SIG-M5 (cell line): Measurements from ENCODE around the gene TCF19.
"Not testable (repeated sequence)": the region's sequence is repeated elsewhere in the genome, so short reads cannot be mapped to it uniquely, and the experiment has no call there.

Source experiments
- DNase-seq: peaks from one replicate; lab custom pipeline; 2025; lab: John Stamatoyannopoulos, UW

The TCF19 gene

DNA sequence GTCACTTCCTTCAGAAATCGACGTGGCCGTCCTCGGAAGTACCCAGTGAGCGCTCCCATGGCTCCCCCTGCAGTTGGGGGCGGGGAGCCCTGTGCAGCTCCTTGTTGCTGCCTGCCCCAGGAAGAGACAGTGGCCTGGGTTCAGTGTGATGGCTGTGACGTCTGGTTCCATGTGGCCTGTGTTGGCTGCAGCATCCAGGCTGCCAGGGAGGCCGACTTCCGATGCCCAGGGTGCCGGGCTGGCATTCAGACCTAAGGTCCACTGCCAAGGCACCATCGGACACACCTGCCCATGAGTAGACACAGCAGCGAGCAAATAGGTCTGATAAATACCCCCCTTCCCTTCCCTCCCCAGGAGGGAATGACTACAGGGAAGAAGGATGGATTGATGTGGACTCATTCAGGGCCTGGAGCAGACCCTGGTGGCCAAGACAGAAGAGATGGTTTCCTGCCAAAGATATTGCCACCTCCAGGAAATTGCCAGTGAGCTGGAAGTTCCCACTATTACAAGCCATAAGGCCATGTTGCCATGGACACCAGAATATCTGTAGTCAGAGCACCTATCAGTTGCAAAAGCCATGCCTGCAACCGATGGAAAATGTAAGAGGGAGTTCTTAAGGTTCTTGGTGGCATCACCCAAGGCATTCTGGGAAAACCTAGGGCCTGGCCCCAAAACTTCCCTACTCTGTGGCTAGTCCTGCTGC is 4.2 kb downstream of the TCF19 start:
- DNase-seq = no peak

GRCh38 chr6:31163922-31164321 is 5.5 kb downstream of the TCF19 start:
- no peak for DNase-seq

- not testable (repeated sequence) for DNase-seq
Measured at GRCh38 chr6:31164475-31165063, 6.2 kb downstream of the TCF19 start.

- not testable (repeated sequence) for DNase-seq
Measured at GRCh38 chr6:31165064-31165832, 6.9 kb downstream of the TCF19 start.

DNA sequence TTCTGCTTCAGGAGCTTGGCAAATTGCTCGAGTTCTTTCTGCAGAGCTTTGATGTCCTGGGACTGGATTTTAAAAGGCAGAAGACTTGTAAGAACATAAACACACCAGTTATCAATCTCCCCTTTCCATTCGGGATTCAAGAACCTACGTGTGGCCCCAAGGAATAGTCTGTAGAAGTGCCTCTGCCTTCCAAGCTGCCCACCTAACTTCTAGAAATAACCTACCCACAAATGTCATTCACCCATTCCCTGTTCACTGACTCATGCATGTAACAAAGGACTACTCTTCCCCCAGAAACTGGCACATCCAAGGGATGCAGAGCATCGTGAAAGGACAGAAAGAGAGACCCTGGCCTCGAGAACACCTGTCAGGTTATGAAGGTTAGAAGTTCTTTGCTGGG is 7.6 kb downstream of the TCF19 start:
- no peak for DNase-seq

- no peak for DNase-seq
Measured at GRCh38 chr6:31168606-31169005, 10.2 kb downstream of the TCF19 start.

- no peak for DNase-seq
Measured at GRCh38 chr6:31169123-31169857, 10.9 kb downstream of the TCF19 start.

- DNase-seq = not testable (repeated sequence)
Measured at GRCh38 chr6:31169858-31170599, 11.6 kb downstream of the TCF19 start.

GRCh38 chr6:31170600-31170881 is 12.2 kb downstream of the TCF19 start, which contains the start of gene POU5F1:
TSS of gene POU5F1 (minus strand) at chr6:31170682. CDS start at chr6:31170620, 62 bp downstream.
- DNase-seq = no peak

DNA sequence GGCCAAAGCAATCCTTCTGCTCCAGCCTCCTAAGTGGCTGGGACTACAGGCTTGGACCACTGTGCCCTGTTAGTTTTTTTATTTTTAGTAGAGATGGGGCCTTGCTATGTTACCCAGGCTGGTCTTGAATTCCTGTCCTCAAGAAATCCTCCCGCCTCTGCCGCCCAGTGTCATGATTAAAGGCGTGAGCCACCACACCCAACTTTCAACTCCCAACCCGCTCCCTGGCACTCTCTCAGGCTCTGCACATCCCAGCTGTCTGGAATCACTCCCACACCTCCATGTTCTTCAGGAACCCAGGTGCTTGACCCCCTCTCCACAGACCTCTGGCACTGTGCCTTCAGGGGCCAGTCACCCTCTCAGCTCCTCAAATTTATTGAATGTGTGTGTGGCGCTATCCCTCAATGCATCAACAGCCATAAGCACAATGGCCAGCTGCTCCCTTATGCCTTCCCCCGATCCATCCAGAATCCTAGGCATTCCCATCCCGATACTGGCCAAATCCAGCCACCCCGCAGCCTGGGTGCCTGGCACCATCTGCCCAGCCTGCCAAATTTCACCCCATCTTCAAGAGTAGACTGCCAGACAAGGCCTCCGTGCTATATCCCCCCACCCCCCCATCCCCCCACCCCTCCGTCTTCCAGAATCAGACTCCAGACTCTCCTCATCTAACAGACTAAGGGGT is 12.7 kb downstream of the TCF19 start:
- DNase-seq = no peak

GRCh38 chr6:31171931-31172905 is 13.8 kb downstream of the TCF19 start:
- DNase-seq = no peak

GRCh38 chr6:31172973-31173384 is 14.6 kb downstream of the TCF19 start:
- DNase-seq = no peak

DNA sequence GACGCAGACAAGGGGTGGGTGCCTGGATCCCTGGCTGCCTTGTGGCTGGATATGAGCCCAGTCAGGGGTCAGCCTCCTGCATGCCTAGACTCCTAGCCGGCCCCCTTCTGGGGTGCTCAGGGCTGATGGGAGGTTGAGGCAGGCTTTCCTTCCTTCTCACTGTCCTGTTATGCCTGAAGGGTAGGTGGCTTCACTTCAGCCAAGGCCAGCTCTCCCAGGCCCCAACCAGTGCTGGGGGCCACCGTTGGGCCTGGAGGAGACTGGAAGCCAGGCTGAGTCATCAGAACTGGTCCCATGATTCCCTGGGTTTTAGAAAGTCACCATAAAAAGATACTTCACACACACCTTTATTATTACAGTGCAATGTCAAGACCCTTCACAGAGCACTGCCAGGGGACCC is 15.0 kb downstream of the TCF19 start:
- DNase-seq = no peak

- no peak for DNase-seq
Measured at GRCh38 chr6:31174378-31174777, 16.0 kb downstream of the TCF19 start.

- DNase-seq = no peak
Measured at GRCh38 chr6:31175971-31176370, 17.6 kb downstream of the TCF19 start.

DNA sequence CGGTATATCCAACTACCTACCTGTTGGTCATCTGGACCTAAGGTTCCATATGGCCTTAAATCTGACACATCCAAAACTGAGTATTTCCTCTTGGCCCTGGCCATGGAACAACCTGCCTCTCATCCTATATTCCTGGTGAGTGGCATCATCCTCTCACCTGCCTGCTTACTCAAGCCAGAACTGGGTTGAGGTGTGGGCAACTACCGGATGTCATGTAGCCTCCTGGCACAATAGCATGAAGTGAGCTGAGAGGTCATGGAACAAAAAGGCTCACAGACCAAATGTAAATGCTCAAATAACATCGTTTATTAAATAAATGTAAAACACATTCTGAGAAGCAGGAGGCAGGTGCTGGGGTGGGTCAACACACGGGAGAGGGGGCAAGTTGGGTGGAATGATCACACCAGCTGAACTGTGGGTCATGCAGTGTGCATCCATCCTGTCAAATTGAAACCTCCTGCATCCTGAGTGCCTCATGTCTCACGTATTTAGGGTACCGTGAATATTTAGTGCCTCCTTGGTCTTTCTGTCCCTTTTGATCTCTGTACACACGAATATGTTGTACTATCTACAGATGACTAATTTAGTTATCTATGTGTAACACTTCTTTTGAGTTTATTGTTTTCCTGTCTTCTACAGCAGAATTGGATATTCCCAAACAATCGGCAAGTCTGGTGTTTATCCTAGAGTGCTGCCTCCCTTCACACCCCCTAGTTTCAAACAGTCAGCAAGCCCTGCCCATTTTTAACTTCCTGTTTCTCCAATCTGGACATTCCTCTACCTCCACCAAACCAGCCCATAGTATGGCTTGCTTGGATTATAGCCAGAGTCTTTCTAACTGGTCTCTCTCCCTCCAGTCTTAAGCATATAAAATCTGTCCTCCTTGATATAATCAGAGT is 20.0 kb downstream of the TCF19 start:
- DNase-seq = no peak

GRCh38 chr6:31179042-31179386 is 20.6 kb downstream of the TCF19 start:
- no peak for DNase-seq

DNA sequence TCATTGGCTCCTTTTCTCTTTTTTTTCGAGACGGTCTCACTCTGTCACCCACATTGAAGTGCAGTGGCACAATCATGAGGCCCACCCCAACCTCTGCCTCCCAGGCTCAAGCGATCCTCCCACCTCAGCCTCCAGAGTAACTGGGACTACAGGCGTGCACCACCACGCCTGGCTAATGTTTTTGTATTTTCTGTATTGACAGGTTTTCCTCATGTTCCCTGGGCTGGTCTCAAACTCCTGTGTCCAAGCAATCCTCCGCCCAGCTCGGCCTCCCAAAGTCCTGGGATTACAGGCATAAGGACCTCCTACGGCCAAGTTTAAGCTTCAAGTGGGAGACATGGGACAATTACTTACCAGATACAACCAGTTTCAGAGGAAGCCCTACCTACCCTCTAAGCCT is 21.5 kb downstream of the TCF19 start:
- no peak for DNase-seq

GRCh38 chr6:31180500-31180899 is 22.1 kb downstream of the TCF19 start:
- no peak for DNase-seq
